HepG2 (cell line): ENCODE measurements around the gene PAQR7. TPM values are rescaled to one million over a fixed set of nuclear protein-coding genes. Genes with fewer than 3 reads are reported as not detected.

Source experiments
- AGO2 ChIP-seq: fragments of 200-400 bp; formaldehyde crosslinking; optimal IDR thresholded peaks from 2 replicates; pipeline ENCODE3; 2017; ENCODE audit warnings: mild to moderate bottlenecking, low read depth, low read length, moderate library complexity
- CTCF ChIP-seq: sonication (generic); formaldehyde crosslinking; IDR thresholded peaks from 2 replicates; pipeline ENCODE4 v1.5.0; 2020; ENCODE audit warnings: mild to moderate bottlenecking, missing genetic modification reagents, moderate library complexity
- DPF2 ChIP-seq: sonication (generic); formaldehyde crosslinking; IDR thresholded peaks from 2 replicates; pipeline ENCODE4 v1.4.0; 2020; ENCODE audit warnings: mild to moderate bottlenecking, low read depth, missing genetic modification reagents, borderline replicate concordance
- IRF2 ChIP-seq: IDR thresholded peaks from 2 replicates; pipeline ENCODE4 v1.6.1; 2018; ENCODE audit warnings: missing genetic modification reagents, missing compliant biosample characterization
- KDM5A ChIP-seq: fragments of 200-600 bp; sonication (generic); IDR thresholded peaks from 2 replicates; pipeline ENCODE4 v1.7.0; 2018; ENCODE audit warnings: antibody characterized with exemption, mild to moderate bottlenecking, low read length, borderline replicate concordance
- KLF11 ChIP-seq: IDR thresholded peaks from 2 replicates; pipeline ENCODE4 v1.6.1; 2016; ENCODE audit warnings: missing compliant biosample characterization
- KLF12 ChIP-seq: sonication (generic); formaldehyde crosslinking; IDR thresholded peaks from 2 replicates; pipeline ENCODE4 v1.4.0; 2020; ENCODE audit warnings: missing genetic modification reagents, borderline replicate concordance
- MXI1 ChIP-seq: IDR thresholded peaks from 3 replicates; pipeline ENCODE4 v1.6.1; 2012; ENCODE audit warnings: low read depth, low read length, inconsistent platforms, borderline replicate concordance
- NCOA2 ChIP-seq: sonication (generic); formaldehyde crosslinking; IDR thresholded peaks from 2 replicates; pipeline ENCODE4 v1.8.0; 2022; ENCODE audit warnings: inconsistent platforms
- REL ChIP-seq: sonication (generic); formaldehyde crosslinking; conservative IDR thresholded peaks from 2 replicates; pipeline ENCODE4 v1.8.0; 2022; ENCODE audit warnings: mild to moderate bottlenecking, missing genetic modification reagents, moderate library complexity
- SIX4 ChIP-seq: sonication (generic); formaldehyde crosslinking; IDR thresholded peaks from 2 replicates; pipeline ENCODE4 v1.4.0; 2020; ENCODE audit warnings: missing genetic modification reagents
- ZFP91 ChIP-seq: sonication (generic); formaldehyde crosslinking; IDR thresholded peaks from 2 replicates; pipeline ENCODE4 v1.9.0; 2022; ENCODE audit warnings: missing genetic modification reagents, mild to moderate bottlenecking, borderline replicate concordance
- ZNF235 ChIP-seq: sonication (generic); formaldehyde crosslinking; IDR thresholded peaks from 2 replicates; pipeline ENCODE4 v1.8.1; 2023; ENCODE audit warnings: mild to moderate bottlenecking, missing genetic modification reagents, borderline replicate concordance
- ZNF329 ChIP-seq: sonication (generic); formaldehyde crosslinking; IDR thresholded peaks from 2 replicates; pipeline ENCODE4 v1.9.0; 2021; ENCODE audit warnings: low read depth, mild to moderate bottlenecking, missing genetic modification reagents
- ZNF414 ChIP-seq: sonication (generic); formaldehyde crosslinking; IDR thresholded peaks from 2 replicates; pipeline ENCODE4 v1.5.0; 2020; ENCODE audit warnings: missing genetic modification reagents
- ZNF619 ChIP-seq: sonication (generic); formaldehyde crosslinking; IDR thresholded peaks from 2 replicates; pipeline ENCODE4 v1.4.0; 2020; ENCODE audit warnings: mild to moderate bottlenecking, missing genetic modification reagents
- ZNF670 ChIP-seq: sonication (generic); formaldehyde crosslinking; IDR thresholded peaks from 2 replicates; pipeline ENCODE4 v1.8.0; 2022; ENCODE audit warnings: mild to moderate bottlenecking, missing genetic modification reagents, borderline replicate concordance
- ZNF687 ChIP-seq: sonication (generic); formaldehyde crosslinking; IDR thresholded peaks from 2 replicates; pipeline ENCODE4 v1.5.1; 2020; ENCODE audit warnings: mild to moderate bottlenecking, missing genetic modification reagents, moderate library complexity
- polyA plus RNA-seq, 8 experiments: library from polyadenylated mRNA; depleted of rRNA in 3 of 8; stranded (reverse) in 7 of 8; unstranded in 1 of 8; fragments of >200 nt; fragmentation: Illumina TruSeq in 4 of 8; extraction: Trizol in 4 of 8; gene quantifications; 2 replicates each; pipeline versions ENCODE4 v1.2.1 to v1.2.3, GENCODE V29; 2011 to 2016; ENCODE audit warnings: low read depth in 4 of 8, missing spikeins in 1 of 8, mixed read lengths in 1 of 8; ENCODE audit not compliant: insufficient read depth in 1 of 8
- total RNA-seq, 5 experiments: library from RNA; depleted of rRNA; stranded (reverse); fragments of >200 nt; fragmentation: Illumina TruSeq; extraction: Trizol; gene quantifications; 2 replicates each; pipeline ENCODE4 v1.2.3, GENCODE V29; 2016; ENCODE audit warnings: low read depth in 1 of 5

PAQR7 gene
- total and polyA plus RNA-seq, 2 of the 13 experiments (the other 11 are each of a cell fraction or from before 2014, with no cell fraction given) = 13.2 to 16.6 TPM

GRCh38 chr1:25820247-25821111 lies 55.0 kb downstream of the PAQR7 start (continued):
- TF ChIP-seq CTCF = no peak
- no peak for TF ChIP-seq KLF11 (CRISPR knock-in tag)
- TF ChIP-seq KLF12 (CRISPR knock-in tag) = 0 out of 2 replicates have a peak, but pooled peaks have one; percentile 12
- peak; percentile 14; the same call in 1 of the 2 replicates for TF ChIP-seq NCOA2 (CRISPR knock-in tag)
- TF ChIP-seq REL (CRISPR knock-in tag) = no peak
- TF ChIP-seq ZNF687 (CRISPR knock-in tag) = peak; percentile 75; the same call in 1 of the 2 replicates
- TF ChIP-seq ZFP91 (CRISPR knock-in tag) = peak; percentile 73; the same call in 1 of the 2 replicates
- TF ChIP-seq ZNF235 = peak; percentile 68; the same call in 1 of the 2 replicates
- TF ChIP-seq MXI1 = peak; percentile 23; the same call in 1 of the 3 replicates
- peak; percentile 64; the same call in 1 of the 2 replicates for TF ChIP-seq ZNF670 (CRISPR knock-in tag)
- TF ChIP-seq ZNF329 (CRISPR knock-in tag) = no peak; the same call in 1 of the 2 replicates
- no peak for TF ChIP-seq SIX4 (CRISPR knock-in tag)
- peak; percentile 95 for TF ChIP-seq AGO2
- TF ChIP-seq DPF2 (CRISPR knock-in tag) = 0 out of 2 replicates have a peak, but pooled peaks have one; percentile 18
- TF ChIP-seq ZNF414 = peak; percentile 70; the same call in 1 of the 2 replicates
- 0 out of 2 replicates have a peak, but pooled peaks have one; percentile 41 for TF ChIP-seq ZNF619 (CRISPR knock-in tag)
- peak; percentile 8; the same call in 1 of the 2 replicates for TF ChIP-seq IRF2 (CRISPR knock-in tag)
- TF ChIP-seq KDM5A = no peak
